Vagina (tissue), 2 donors: ENCODE results near the gene CCDC85C.

Experiments
- CTCF ChIP-seq, 3 experiments: fragments of 450-650 bp in 2 of 3; fragments of 200-600 bp in 1 of 3; sonication (generic) in 1 of 3; IDR thresholded peaks; one replicate each; pipeline ENCODE4 v1.5.1; 2017 to 2019; ENCODE audit warnings: antibody characterized with exemption in 3 of 3, mild to moderate bottlenecking in 2 of 3, moderate library complexity in 2 of 3
- POLR2A ChIP-seq, 2 donors: fragments of 450-650 bp; IDR thresholded peaks; one replicate each; pipeline ENCODE4 v1.6.1; 2017; ENCODE audit warnings: antibody characterized with exemption in 2 of 2, mild to moderate bottlenecking in 2 of 2, moderate library complexity in 2 of 2
- POLR2AphosphoS5 ChIP-seq, 2 donors: sonication (generic); formaldehyde crosslinking; IDR thresholded peaks; one replicate each; pipeline ENCODE4 v1.9.0; 2017; ENCODE audit warnings: antibody characterized with exemption in 2 of 2, mild to moderate bottlenecking in 2 of 2, low read depth in 1 of 2; ENCODE audit not compliant: insufficient read depth in 1 of 2

GRCh38 chr14:99467336-99468078 is 136.5 kb downstream of the CCDC85C start:
- no peak for TF ChIP-seq CTCF (IDR thresholded peaks at IDR 0.05)
- TF ChIP-seq POLR2AphosphoS5 (IDR thresholded peaks at IDR 0.05; ENCODE audit: insufficient read depth in 1 of 2, low read depth in 1 of 2), result no peak
- no peak for TF ChIP-seq POLR2A (IDR thresholded peaks at IDR 0.05)
